HCT116 (cell line): ENCODE results near the gene ATF7IP. TPM values are rescaled to one million over a fixed set of nuclear protein-coding genes. Genes with fewer than 3 reads are reported as not detected.
"Not testable (repeated sequence)": the region's sequence is repeated elsewhere in the genome, so short reads cannot be mapped to it uniquely, and the experiment has no call there.

Experiments used
- ATAC-seq: fragments of 200-7000 bp; cut with Tn5 transposase; 2 replicates; pipeline ENCODE4 v1.9.1; 2020; ENCODE audit warnings: mild to moderate bottlenecking, moderate library complexity
- BruUV-seq: library from RNA; stranded (reverse); fragments of 400-500 nt; replicated peaks from 2 replicates; lab custom pipeline; 2021; lab: Mats Ljungman, UMichigan
- CTCF ChIA-PET: fragments of 300-600 bp; sonication (Branson Sonifier 250); formaldehyde crosslinking; loops from one replicate; lab custom pipeline; 2021; ENCODE audit warnings: antibody characterized with exemption; lab: Charles Lee
- POLR2A ChIA-PET: fragments of 300-600, 350-600 bp; sonication (Branson Sonifier 250); formaldehyde crosslinking; loops from one replicate; lab custom pipeline; 2021; ENCODE audit warnings: antibody characterized with exemption; lab: Charles Lee
- RAD21 ChIA-PET, 2 experiments: fragments of 300-600 bp; sonication (Branson Sonifier 250); formaldehyde crosslinking; loops; one replicate each; lab custom pipeline; 2023; ENCODE audit warnings: low total read pairs in 2 of 2; ENCODE audit not compliant: uncharacterized antibody in 2 of 2, unreplicated experiment in 2 of 2, low non-redundant PET in 1 of 2; lab: Charles Lee
- DNase-seq: peaks from one replicate; pipeline ENCODE4 v3.0.0-alpha.2; 2010; ENCODE audit warnings: low read depth, low spot score
- H2AFZ ChIP-seq: fragments of 200-600 bp; shearing (Covaris generic), sonication (generic); 2 replicates; pipeline ENCODE4 v1.6.1; 2017; ENCODE audit warnings: low read depth, mixed run types, mixed read lengths, antibody characterized with exemption, low read length; ENCODE audit not compliant: poor library complexity, severe bottlenecking
- H3K27ac ChIP-seq: 2 replicates; pipeline ENCODE4 v1.5.1; 2012; ENCODE audit warnings: low read depth, low read length
- H3K27me3 ChIP-seq: fragments of 200-600 bp; sonication (generic); 2 replicates; pipeline ENCODE4 v1.6.1; 2016; ENCODE audit warnings: mixed run types, low read length, mixed read lengths; ENCODE audit not compliant: insufficient read depth
- H3K36me3 ChIP-seq, 2 experiments: fragments of 200-500 bp in 1 of 2; fragments of 200-600 bp in 1 of 2; sonication (Bioruptor generic) in 1 of 2; sonication (generic) in 1 of 2; 2 replicates each; pipeline versions ENCODE4 v1.5.1 to v1.6.1; 2014 to 2016; ENCODE audit warnings: low read length in 2 of 2, inconsistent platforms in 1 of 2, mixed read lengths in 1 of 2, mixed run types in 1 of 2; ENCODE audit not compliant: insufficient read depth in 2 of 2, control insufficient read depth in 1 of 2
- H3K4me1 ChIP-seq, 2 experiments: fragments of 200-600 bp in 1 of 2; sonication (generic) in 1 of 2; 2 replicates each; pipeline versions ENCODE4 v1.5.1 to v1.6.1; 2012 to 2017; ENCODE audit warnings: low read length in 2 of 2, inconsistent platforms in 1 of 2, mild to moderate bottlenecking in 1 of 2, mixed read lengths in 1 of 2, mixed run types in 1 of 2, moderate library complexity in 1 of 2; ENCODE audit not compliant: insufficient read depth in 2 of 2, control insufficient read depth in 1 of 2
- H3K4me2 ChIP-seq: fragments of 200-600 bp; sonication (generic); 2 replicates; pipeline ENCODE4 v1.6.1; 2017; ENCODE audit warnings: mixed run types, low read length, mixed read lengths
- H3K4me3 ChIP-seq, 2 experiments: fragments of 200-600 bp in 1 of 2; sonication (generic) in 1 of 2; replicated peaks in 1 of 2; 2 replicates each; pipeline ENCODE4 v1.5.1; 2011 to 2016; ENCODE audit warnings: low read length in 2 of 2, control low read depth in 1 of 2, low read depth in 1 of 2, mild to moderate bottlenecking in 1 of 2, mixed read lengths in 1 of 2, mixed run types in 1 of 2
- H3K79me2 ChIP-seq: fragments of 200-600 bp; sonication (generic); 2 replicates; pipeline ENCODE4 v1.6.1; 2017; ENCODE audit warnings: mild to moderate bottlenecking, mixed run types, low read length, moderate library complexity, mixed read lengths; ENCODE audit not compliant: insufficient read depth
- H3K9ac ChIP-seq: fragments of 200-600 bp; sonication (generic); 2 replicates; pipeline ENCODE4 v1.6.1; 2016; ENCODE audit warnings: low read length, mixed read lengths
- H3K9me2 ChIP-seq: fragments of 200-600 bp; sonication (generic), shearing (Covaris generic); 2 replicates; pipeline ENCODE4 v1.6.1; 2017; ENCODE audit warnings: mixed run types, mild to moderate bottlenecking, moderate library complexity; ENCODE audit not compliant: insufficient read depth
- H3K9me3 ChIP-seq, 2 experiments: fragments of 200-500 bp in 1 of 2; fragments of 200-600 bp in 1 of 2; sonication (Bioruptor generic) in 1 of 2; sonication (generic) in 1 of 2; 2 replicates each; pipeline ENCODE4 v1.6.1; 2014 to 2017; ENCODE audit warnings: low read length in 2 of 2, mixed read lengths in 2 of 2, inconsistent platforms in 1 of 2, low read depth in 1 of 2, mild to moderate bottlenecking in 1 of 2, mixed run types in 1 of 2, moderate library complexity in 1 of 2; ENCODE audit not compliant: control insufficient read depth in 1 of 2, insufficient read depth in 1 of 2
- H4K20me1 ChIP-seq: fragments of 200-600 bp; sonication (generic), shearing (Covaris generic); 2 replicates; pipeline ENCODE4 v1.6.1; 2017; ENCODE audit warnings: mixed run types, mild to moderate bottlenecking, moderate library complexity; ENCODE audit not compliant: insufficient read depth
- CTCF ChIP-seq, 3 experiments: fragments of 200-600 bp in 1 of 3; sonication (generic) in 1 of 3; IDR thresholded peaks in 2 of 3; conservative IDR thresholded peaks in 1 of 3; 2 replicates each; pipeline ENCODE4 v1.5.1; 2012 to 2017; ENCODE audit warnings: low read depth in 2 of 3, low read length in 2 of 3, antibody characterized with exemption in 1 of 3, borderline replicate concordance in 1 of 3, control low read depth in 1 of 3, mild to moderate bottlenecking in 1 of 3, mixed read lengths in 1 of 3, mixed run types in 1 of 3, moderate library complexity in 1 of 3; ENCODE audit not compliant: insufficient read depth in 1 of 3
- EZH2 ChIP-seq: fragments of 200-600 bp; sonication (generic); IDR thresholded peaks from 2 replicates; pipeline ENCODE4 v1.6.1; 2017; ENCODE audit warnings: antibody characterized with exemption, mixed run types
- EZH2phosphoT487 ChIP-seq: fragments of 200-600 bp; IDR thresholded peaks from 2 replicates; pipeline ENCODE4 v1.6.1; 2018; ENCODE audit warnings: antibody characterized with exemption, borderline replicate concordance
- FOSL1 ChIP-seq: IDR thresholded peaks from 2 replicates; pipeline ENCODE4 v1.6.1; 2012; ENCODE audit warnings: low read depth
- JUND ChIP-seq: IDR thresholded peaks from 2 replicates; pipeline ENCODE4 v1.6.1; 2012
- MAX ChIP-seq: IDR thresholded peaks from 2 replicates; pipeline ENCODE4 v1.6.1; 2012
- ZBTB33 ChIP-seq: IDR thresholded peaks from 2 replicates; pipeline ENCODE4 v1.6.1; 2011; ENCODE audit warnings: mild to moderate bottlenecking, low read length, moderate library complexity; ENCODE audit not compliant: insufficient replicate concordance; ENCODE audit errors: extremely low read depth
- ZNF274 ChIP-seq: fragments of 200-500 bp; sonication (Bioruptor generic); IDR thresholded peaks from 2 replicates; pipeline ENCODE4 v1.6.1; 2014; ENCODE audit warnings: mild to moderate bottlenecking, low read depth, low read length, inconsistent platforms
- intact Hi-C: fragments of 100-400 bp; cut with micrococcal nuclease; formaldehyde crosslinking; loops from 2 replicates; pipeline ENCODE4 v1.10.0; 2022
- total RNA-seq: library from RNA; stranded (reverse); gene quantifications from one replicate; pipeline ENCODE4 v1.2.1, GENCODE V29; 2021; ENCODE audit not compliant: unreplicated experiment

ATF7IP gene
- total RNA-seq, 1 experiment from 2014 or later = 38.6 TPM

GRCh38 chr12:14340371-14340770, 25.1 kb upstream of the ATF7IP start:
- H3K4me2 ChIP-seq = no peak overlapping the region
- BruUV-seq = no TSS peak
- RAD21 ChIA-PET = no interaction called here
- TF ChIP-seq EZH2 = no peak
- no peak for TF ChIP-seq ZBTB33
- TF ChIP-seq CTCF (IDR thresholded peaks at IDR 0.05 in 2 of 3, conservative IDR thresholded peaks at IDR 0.05 in 1 of 3; ENCODE audit: borderline replicate concordance in 1 of 3, insufficient read depth in 1 of 3, low read depth in 2 of 3, low read length in 2 of 3) = no peak
- no peak for TF ChIP-seq MAX
- no peak for TF ChIP-seq JUND
- no peak for TF ChIP-seq ZNF274
- TF ChIP-seq EZH2phosphoT487 = no peak
- TF ChIP-seq FOSL1 = no peak
- TF ChIP-seq, all 23 proteins: peak for 0
- intact Hi-C loops = no loop called here
- ChIA-PET CTCF (no interaction called here), POLR2A (no interaction called here)
- Histone ChIP-seq H3K27ac (no peak overlapping the region), H3K4me3 (no peak overlapping the region), H3K27me3 (no peaks in the 10 kb centered on the region), H3K9me2 (no peaks in the 10 kb centered on the region), H3K9me3 (peaks cover 5 to 16% of the 10 kb centered on the region in 2 experiments; a peak in 2 of 4 replicates), H3K9ac (no peak overlapping the region), H4K20me1 (no peaks in the 10 kb centered on the region), H3K4me1 (no peaks in the 10 kb centered on the region), H3K79me2 (no peaks in the 10 kb centered on the region), H3K36me3 (no peaks in the 10 kb centered on the region), H2AFZ (no peak overlapping the region)
- ATAC-seq (no peak), DNase-seq (no peak)

- H3K9me2 ChIP-seq, H3K27me3 ChIP-seq, POLR2A ChIA-PET, H3K79me2 ChIP-seq, H3K4me3 ChIP-seq, intact Hi-C loops, H4K20me1 ChIP-seq, H3K9ac ChIP-seq, ATAC-seq, H3K27ac ChIP-seq, BruUV-seq, CTCF ChIA-PET, H3K36me3 ChIP-seq, H3K4me2 ChIP-seq, DNase-seq, RAD21 ChIA-PET, H2AFZ ChIP-seq: not testable (repeated sequence)
- H3K9me3 ChIP-seq = peaks cover 3 to 14% of the 10 kb centered on the region in 2 experiments; a peak in 1 of 4 replicates
- peaks cover 0 to 11% of the 10 kb centered on the region in 2 experiments; a peak in 2 of 4 replicates for H3K4me1 ChIP-seq
These were observed 14.0 kb upstream of the ATF7IP start for GRCh38 chr12:14351524-14351923.

- DNase-seq, H3K9ac ChIP-seq, CTCF ChIA-PET, H3K9me2 ChIP-seq, H4K20me1 ChIP-seq, RAD21 ChIA-PET, H2AFZ ChIP-seq, intact Hi-C loops, H3K79me2 ChIP-seq, H3K27me3 ChIP-seq, ATAC-seq, H3K36me3 ChIP-seq, H3K4me2 ChIP-seq, H3K27ac ChIP-seq, POLR2A ChIA-PET, BruUV-seq, H3K4me3 ChIP-seq: not testable (repeated sequence)
- Histone ChIP-seq H3K4me1 (peaks cover 0 to 13% of the 10 kb centered on the region in 2 experiments; a peak in 2 of 4 replicates), H3K9me3 (peaks cover 3 to 14% of the 10 kb centered on the region in 2 experiments; a peak in 1 of 4 replicates)
These were observed 13.4 kb upstream of the ATF7IP start for GRCh38 chr12:14352066-14352465.
